H1 (cell line): ENCODE results near the gene L1TD1. TPM values are rescaled to one million over a fixed set of nuclear protein-coding genes. Genes with fewer than 3 reads are reported as not detected.

Experiments
- CTCF ChIA-PET: fragments of 300-600 bp; sonication (Branson Sonifier 250); formaldehyde crosslinking; loops from one replicate; lab custom pipeline; 2021; ENCODE audit not compliant: partially characterized antibody; lab: Charles Lee
- POLR2A ChIA-PET: fragments of 300-600 bp; sonication (Branson Sonifier 250); formaldehyde crosslinking; loops from one replicate; lab custom pipeline; 2021; ENCODE audit warnings: inconsistent platforms; ENCODE audit not compliant: partially characterized antibody; lab: Charles Lee
- DNase-seq, 2 experiments: peaks; one replicate each; pipeline versions ENCODE4 v3.0.0 to v3.0.0-alpha.2; 2010 to 2022; ENCODE audit warnings: low spot score in 2 of 2, low read depth in 1 of 2, mixed read lengths in 1 of 2
- FAIRE-seq: peaks from 2 replicates; lab custom pipeline; 2011; peaks lifted over from hg19 to GRCh38; lab: Jason Lieb, UNC
- H2AFZ ChIP-seq: 2 replicates; pipeline ENCODE4 v1.8.1; 2012; ENCODE audit warnings: low read length, inconsistent platforms
- H2AK5ac ChIP-seq: 2 replicates; pipeline ENCODE4 v1.6.1; 2013; ENCODE audit warnings: low read depth, low read length
- H2BK120ac ChIP-seq: replicated peaks from 2 replicates; pipeline ENCODE3; 2013; ENCODE audit warnings: low read depth, low read length, inconsistent platforms
- H2BK12ac ChIP-seq: 2 replicates; pipeline ENCODE4 v1.6.1; 2013; ENCODE audit warnings: low read depth, low read length
- H2BK15ac ChIP-seq: 2 replicates; pipeline ENCODE4 v1.6.1; 2013; ENCODE audit warnings: low read length
- H2BK20ac ChIP-seq: 2 replicates; pipeline ENCODE4 v1.6.1; 2013; ENCODE audit warnings: low read length
- H2BK5ac ChIP-seq: 2 replicates; pipeline ENCODE4 v1.6.1; 2013; ENCODE audit warnings: low read depth, low read length
- H3K14ac ChIP-seq: 2 replicates; pipeline ENCODE4 v1.6.1; 2013; ENCODE audit warnings: inconsistent platforms; ENCODE audit not compliant: insufficient read length
- H3K18ac ChIP-seq: 2 replicates; pipeline ENCODE4 v1.6.1; 2013; ENCODE audit warnings: low read length; ENCODE audit errors: extremely low read depth
- H3K23ac ChIP-seq: 2 replicates; pipeline ENCODE4 v1.6.1; 2013; ENCODE audit warnings: inconsistent platforms; ENCODE audit not compliant: insufficient read length
- H3K23me2 ChIP-seq: 2 replicates; pipeline ENCODE4 v1.6.1; 2013; ENCODE audit warnings: low read depth, low read length
- H3K27ac ChIP-seq: 2 replicates; pipeline ENCODE4 v1.6.1; 2011; ENCODE audit warnings: low read depth, low read length, inconsistent platforms
- H3K27me3 ChIP-seq, 4 experiments: replicated peaks in 1 of 4; 1 replicate in 1 of 4; 2 replicates in 3 of 4; pipeline versions ENCODE4 v1.6.1 to v1.8.1; 2011 to 2013; ENCODE audit warnings: low read length in 3 of 4, mild to moderate bottlenecking in 3 of 4, inconsistent platforms in 2 of 4, mixed read lengths in 2 of 4, moderate library complexity in 1 of 4; ENCODE audit not compliant: control insufficient read depth in 3 of 4, insufficient read depth in 3 of 4; ENCODE audit errors: extremely low read depth in 1 of 4
- H3K36me3 ChIP-seq, 4 experiments: 2 replicates each; pipeline versions ENCODE4 v1.6.1 to v1.8.1; 2011 to 2013; ENCODE audit warnings: mild to moderate bottlenecking in 4 of 4, low read length in 3 of 4, moderate library complexity in 2 of 4, control low read depth in 1 of 4, inconsistent platforms in 1 of 4; ENCODE audit not compliant: insufficient read depth in 4 of 4, control insufficient read depth in 2 of 4
- H3K4ac ChIP-seq: replicated peaks from 2 replicates; pipeline ENCODE3; 2013; ENCODE audit warnings: low read length, low read depth, mixed read lengths, inconsistent platforms; ENCODE audit not compliant: insufficient read length
- H3K4me1 ChIP-seq, 4 experiments: replicated peaks in 1 of 4; 1 replicate in 1 of 4; 2 replicates in 3 of 4; pipeline versions ENCODE4 v1.6.1 to v1.8.1; 2011 to 2013; ENCODE audit warnings: low read length in 3 of 4, inconsistent platforms in 2 of 4, mixed read lengths in 1 of 4; ENCODE audit not compliant: insufficient read depth in 4 of 4, control insufficient read depth in 3 of 4
- H3K4me2 ChIP-seq, 2 experiments: 2 replicates each; pipeline versions ENCODE4 v1.6.1 to v1.8.1; 2011 to 2013; ENCODE audit warnings: low read depth in 2 of 2, low read length in 2 of 2, control low read depth in 1 of 2, inconsistent platforms in 1 of 2, mild to moderate bottlenecking in 1 of 2; ENCODE audit not compliant: insufficient read depth in 1 of 2
- H3K4me3 ChIP-seq, 4 experiments: fragments of 200-600, 300-600 bp in 1 of 4; sonication (generic), shearing (Covaris generic), sonication (Bioruptor Twin) in 1 of 4; 2 replicates each; pipeline versions ENCODE4 v1.5.1 to v1.8.1; 2011 to 2016; ENCODE audit warnings: low read length in 4 of 4, low read depth in 3 of 4, control low read depth in 2 of 4, inconsistent platforms in 2 of 4, mild to moderate bottlenecking in 2 of 4, mixed read lengths in 1 of 4, moderate library complexity in 1 of 4; ENCODE audit not compliant: insufficient read depth in 2 of 4; ENCODE audit errors: extremely low read depth in 1 of 4
- H3K56ac ChIP-seq: replicated peaks from 2 replicates; pipeline ENCODE3; 2013; ENCODE audit warnings: low read depth, mild to moderate bottlenecking, mixed read lengths, low read length, inconsistent platforms; ENCODE audit not compliant: insufficient read length
- H3K79me1 ChIP-seq: 2 replicates; pipeline ENCODE4 v1.6.1; 2013; ENCODE audit warnings: low read depth, low read length, control low read depth
- H3K79me2 ChIP-seq, 2 experiments: 2 replicates each; pipeline versions ENCODE4 v1.6.1 to v1.8.1; 2012 to 2013; ENCODE audit warnings: low read length in 2 of 2, mild to moderate bottlenecking in 2 of 2, inconsistent platforms in 1 of 2; ENCODE audit not compliant: insufficient read depth in 2 of 2, control insufficient read depth in 1 of 2
- H3K9ac ChIP-seq, 4 experiments: replicated peaks in 1 of 4; 1 replicate in 1 of 4; 2 replicates in 3 of 4; pipeline versions ENCODE4 v1.6.1 to v1.8.1; 2011 to 2013; ENCODE audit warnings: low read depth in 3 of 4, low read length in 3 of 4, control low read depth in 2 of 4, mild to moderate bottlenecking in 2 of 4, moderate library complexity in 2 of 4, inconsistent platforms in 1 of 4; ENCODE audit errors: extremely low read depth in 1 of 4
- H3K9me3 ChIP-seq, 2 experiments: 2 replicates each; pipeline versions ENCODE4 v1.6.1 to v1.8.1; 2012 to 2013; ENCODE audit warnings: mild to moderate bottlenecking in 2 of 2, moderate library complexity in 2 of 2, control low read depth in 1 of 2, inconsistent platforms in 1 of 2, low read depth in 1 of 2, low read length in 1 of 2, mixed read lengths in 1 of 2; ENCODE audit not compliant: insufficient read depth in 2 of 2
- H4K20me1 ChIP-seq, 2 experiments: replicated peaks in 1 of 2; 2 replicates each; pipeline versions ENCODE3 to v1.8.1; 2011 to 2013; ENCODE audit warnings: inconsistent platforms in 2 of 2, low read length in 2 of 2, mild to moderate bottlenecking in 1 of 2; ENCODE audit not compliant: insufficient read depth in 2 of 2, control insufficient read depth in 1 of 2
- H4K5ac ChIP-seq: 2 replicates; pipeline ENCODE4 v1.6.1; 2013; ENCODE audit warnings: low read length, low read depth, mixed read lengths, inconsistent platforms; ENCODE audit not compliant: insufficient read length
- H4K8ac ChIP-seq: 2 replicates; pipeline ENCODE4 v1.8.0; 2013; ENCODE audit warnings: mild to moderate bottlenecking, moderate library complexity, low read length, inconsistent platforms; ENCODE audit not compliant: insufficient read depth; ENCODE audit errors: extremely low read depth
- H4K91ac ChIP-seq: replicated peaks from 2 replicates; pipeline ENCODE3; 2013; ENCODE audit warnings: low read length, mixed read lengths, inconsistent platforms; ENCODE audit not compliant: insufficient read length
- CTCF ChIP-seq, 3 experiments: IDR thresholded peaks; 1 replicate in 2 of 3; 2 replicates in 1 of 3; pipeline versions ENCODE4 v1.5.1 to v1.6.1; 2011; ENCODE audit warnings: low read length in 3 of 3, mild to moderate bottlenecking in 3 of 3, inconsistent platforms in 2 of 3, low read depth in 1 of 3, moderate library complexity in 1 of 3; ENCODE audit not compliant: insufficient read depth in 1 of 3; ENCODE audit errors: control extremely low read depth in 1 of 3
- POLR2A ChIP-seq, 2 experiments: IDR thresholded peaks; 1 replicate in 1 of 2; 2 replicates in 1 of 2; pipeline ENCODE4 v1.6.1; 2011; ENCODE audit warnings: low read depth in 2 of 2, low read length in 2 of 2, mild to moderate bottlenecking in 2 of 2; ENCODE audit errors: control extremely low read depth in 1 of 2
- POLR2AphosphoS5 ChIP-seq: IDR thresholded peaks from 2 replicates; pipeline ENCODE4 v1.6.1; 2011; ENCODE audit warnings: low read depth, low read length
- WGBS, 2 experiments: shearing (Covaris generic) in 1 of 2; methylation state at CpG; one replicate each; pipeline versions ENCODE4 v1.1.6 to v1.1.7; 2013 to 2015; ENCODE audit warnings: low lambda C conversion rate in 2 of 2, mixed read lengths in 2 of 2, inconsistent platforms in 1 of 2, low coverage in 1 of 2, missing lambda C conversion rate in 1 of 2; ENCODE audit not compliant: insufficient replicate concordance in 2 of 2, insufficient coverage in 1 of 2, insufficient read length in 1 of 2; ENCODE audit errors: extremely low coverage in 1 of 2, missing lambda C conversion rate in 1 of 2; 5-methylcytosine and 5-hydroxymethylcytosine counted together
- polyA plus RNA-seq, 7 experiments: library from polyadenylated mRNA; depleted of rRNA in 3 of 7; stranded (reverse) in 5 of 7; unstranded in 2 of 7; fragments of >200 nt in 5 of 7; fragments of 200-250 nt in 2 of 7; gene quantifications; 1 replicate in 5 of 7; 2 replicates in 1 of 7; 4 replicates in 1 of 7; pipeline versions ENCODE4 v1.2.1 to v1.2.3, GENCODE V29; 2011 to 2013; ENCODE audit warnings: missing spikeins in 2 of 7, mixed read lengths in 2 of 7
- total RNA-seq: library from RNA; stranded (reverse); fragmentation: NEBNext Ultra II Directional; extraction: Animal tissue kit (Norgen Biotek cat#: 25700); gene quantifications from 2 replicates; pipeline ENCODE4 v1.2.1, GENCODE V29; 2021

Gene L1TD1
- total and polyA plus RNA-seq, 2 of the 8 experiments (the other 6 are each of a cell fraction or from before 2014, with no cell fraction given): 35.3 to 441 TPM

- H2BK120ac ChIP-seq: no peak overlapping the region
- peak overlapping the region; percentile 20 for H3K23ac ChIP-seq
- H2AFZ ChIP-seq: no peak overlapping the region
- WGBS, 2 experiments: 92% methylated on average over 1 of the region's 1 CpG; no CpG with 5 or more reads in 1 of the 2 experiments
- no peak overlapping the region for H4K5ac ChIP-seq
- no peaks in the 10 kb centered on the region for H3K23me2 ChIP-seq
- H3K79me1 ChIP-seq: no peaks in the 10 kb centered on the region
- no peak for DNase-seq
- H3K4me3 ChIP-seq: no peak overlapping the region
- no peak overlapping the region for H3K14ac ChIP-seq
- H3K4ac ChIP-seq: no peak overlapping the region
- peaks cover 6 to 13% of the 10 kb centered on the region in 2 experiments for H4K20me1 ChIP-seq
- no peak overlapping the region for H3K4me2 ChIP-seq
- no peak overlapping the region for H4K8ac ChIP-seq
- H2BK20ac ChIP-seq: no peak overlapping the region
- TF ChIP-seq POLR2A (IDR thresholded peaks at IDR 0.05; ENCODE audit: control extremely low read depth in 1 of 2, low read depth in 2 of 2, low read length in 2 of 2) (peak; percentile 21 to 38), CTCF (IDR thresholded peaks at IDR 0.05; ENCODE audit: control extremely low read depth in 1 of 3, insufficient read depth in 1 of 3, low read depth in 1 of 3, low read length in 3 of 3) (no peak), POLR2AphosphoS5 (peak; percentile 88)
- ChIA-PET CTCF (interaction anchor here (1.0 to 8.4 kb wide), 6 partner anchors 9 to 182 kb away, joined by 3 to 69 read pairs (median 4); no protein-coding TSS in a partner anchor), POLR2A (interaction anchor here (0.8 to 26.8 kb wide), 14 partner anchors 11 to 195 kb away, joined by 3 to 1232 read pairs (median 4); partner anchors contain the start of gene L1TD1)
- H3K4me1 ChIP-seq: no peaks in the 10 kb centered on the region; a peak in 1 of 7 replicates
- H3K9ac ChIP-seq: no peak overlapping the region
- H3K36me3 ChIP-seq: peaks cover 25 to 78% (median 59%) of the 10 kb centered on the region in 4 experiments
- no peak overlapping the region for H3K18ac ChIP-seq
- no peak overlapping the region for H2BK15ac ChIP-seq
- no peak overlapping the region for H4K91ac ChIP-seq
- no peak for FAIRE-seq
- H3K79me2 ChIP-seq: peaks cover 0 to 45% of the 10 kb centered on the region in 2 experiments; a peak in 2 of 4 replicates
- no peak overlapping the region for H2BK5ac ChIP-seq
- H3K56ac ChIP-seq: no peak overlapping the region
- H3K27me3 ChIP-seq: no peaks in the 10 kb centered on the region
- H3K9me3 ChIP-seq: peaks cover 0 to 9% of the 10 kb centered on the region in 2 experiments; a peak in 1 of 4 replicates
- H2BK12ac ChIP-seq: no peak overlapping the region
- no peak overlapping the region for H3K27ac ChIP-seq
- no peak overlapping the region for H2AK5ac ChIP-seq
Observed at GRCh38 chr1:62209931-62210595, 15.4 kb downstream of the L1TD1 start.
